PC-9 (cell line): ENCODE data around the gene SLC12A4. TPM values are rescaled to one million over a fixed set of nuclear protein-coding genes. Genes with fewer than 3 reads are reported as not detected.

ENCODE experiments used
- BruUV-seq: library from RNA; stranded (reverse); fragments of 400-500 nt; replicated peaks from 2 replicates; lab custom pipeline; 2021; lab: Mats Ljungman, UMichigan
- CTCF ChIA-PET: fragments of 300-600 bp; sonication (Branson Sonifier 250); formaldehyde crosslinking; loops from one replicate; lab custom pipeline; 2022; ENCODE audit warnings: antibody characterized with exemption; lab: Charles Lee
- POLR2A ChIA-PET: fragments of 300-600 bp; sonication (Branson Sonifier 250); formaldehyde crosslinking; loops from one replicate; lab custom pipeline; 2022; ENCODE audit warnings: antibody characterized with exemption; ENCODE audit not compliant: unreplicated experiment; lab: Charles Lee
- DNase-seq, 2 experiments: peaks; one replicate each; pipeline versions ENCODE4 v3.0.0 to v3.0.0-alpha.2; 2015 to 2022; ENCODE audit warnings: mixed read lengths in 1 of 2
- H2AFZ ChIP-seq: fragments of 200-600 bp; sonication (generic); 2 replicates; pipeline ENCODE4 v1.8.1; 2017; ENCODE audit warnings: antibody characterized with exemption
- H3F3A ChIP-seq: fragments of 200-600 bp; sonication (generic); 2 replicates; pipeline ENCODE4 v1.8.1; 2017; ENCODE audit warnings: antibody characterized with exemption, mild to moderate bottlenecking, low read depth; ENCODE audit not compliant: insufficient read depth
- H3K27ac ChIP-seq: fragments of 200-600 bp; sonication (generic); 2 replicates; pipeline ENCODE4 v1.6.1; 2016; ENCODE audit warnings: mixed run types
- H3K27me3 ChIP-seq: fragments of 200-600 bp; sonication (generic); 2 replicates; pipeline ENCODE4 v1.6.1; 2016; ENCODE audit warnings: low read depth, mixed run types; ENCODE audit not compliant: insufficient read depth
- H3K36me3 ChIP-seq: fragments of 200-600 bp; sonication (generic); 2 replicates; pipeline ENCODE4 v1.6.1; 2016; ENCODE audit warnings: low read depth, mixed run types
- H3K4me1 ChIP-seq: fragments of 200-600 bp; sonication (generic); replicated peaks from 2 replicates; pipeline ENCODE4 v1.6.1; 2016; ENCODE audit warnings: mixed run types; ENCODE audit not compliant: insufficient read depth
- H3K4me2 ChIP-seq: fragments of 200-600 bp; sonication (generic); 2 replicates; pipeline ENCODE4 v1.6.1; 2017; ENCODE audit warnings: mixed run types
- H3K4me3 ChIP-seq: fragments of 200-600 bp; sonication (generic); 2 replicates; pipeline ENCODE4 v1.6.1; 2016; ENCODE audit warnings: mixed run types
- H3K79me2 ChIP-seq: fragments of 200-600 bp; sonication (generic); 2 replicates; pipeline ENCODE4 v1.6.1; 2017; ENCODE audit warnings: low read depth, mixed run types
- H3K9me2 ChIP-seq: fragments of 200-600 bp; sonication (generic); 2 replicates; pipeline ENCODE4 v1.8.1; 2017; ENCODE audit warnings: mild to moderate bottlenecking; ENCODE audit not compliant: insufficient read depth
- H3K9me3 ChIP-seq: fragments of 200-600 bp; sonication (generic); 2 replicates; pipeline ENCODE4 v1.8.1; 2016; ENCODE audit warnings: low read depth; ENCODE audit not compliant: insufficient read depth
- H4K20me1 ChIP-seq: fragments of 200-600 bp; sonication (generic); 2 replicates; pipeline ENCODE4 v1.8.1; 2017; ENCODE audit not compliant: insufficient read depth
- EZH2 ChIP-seq: fragments of 200-600 bp; sonication (generic); IDR thresholded peaks from 2 replicates; pipeline ENCODE4 v1.8.0; 2017; ENCODE audit warnings: antibody characterized with exemption, low read depth
- intact Hi-C: fragments of 100-400 bp; cut with micrococcal nuclease; formaldehyde crosslinking; loops from one replicate; pipeline ENCODE4 v1.10.0; 2022; ENCODE audit not compliant: unreplicated experiment
- total RNA-seq: library from RNA; stranded (reverse); gene quantifications from 2 replicates; pipeline ENCODE4 v1.2.3, GENCODE V29; 2021
- TF ChIP-seq, protein P1 (sequence below): fragments of 200-600 bp; sonication (generic); conservative IDR thresholded peaks from 2 replicates; pipeline ENCODE4 v1.6.1; 2017; ENCODE audit warnings: mixed run types, antibody characterized with exemption, mild to moderate bottlenecking, moderate library complexity

SLC12A4 gene
- total RNA-seq, 1 experiment from 2014 or later = 27.0 TPM

DNA sequence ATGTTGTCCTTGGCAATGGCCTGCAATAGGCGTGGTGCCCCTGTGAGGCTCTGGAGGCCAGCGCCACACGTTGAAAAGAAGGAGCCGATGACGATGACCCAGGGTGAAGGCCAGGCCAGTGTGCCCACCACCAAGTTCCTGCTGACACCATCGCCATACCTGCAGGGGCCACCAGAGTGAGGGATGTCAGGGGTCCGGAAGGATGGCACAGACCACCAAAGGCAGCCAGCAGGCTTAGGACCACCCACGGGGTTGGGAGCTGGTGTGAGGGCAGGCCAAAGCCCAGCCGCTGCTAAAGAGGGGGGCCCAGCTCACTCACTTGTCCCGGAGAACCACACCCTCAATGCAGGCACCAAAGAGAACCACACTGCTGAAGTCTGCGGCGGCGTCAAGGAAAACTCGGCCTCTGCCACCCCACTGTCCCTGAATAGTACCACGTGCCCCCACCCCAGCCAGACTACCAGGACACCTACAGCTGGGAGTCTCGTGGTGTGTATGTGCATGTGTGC is 18.0 kb downstream of the SLC12A4 start:
- no peaks in the 10 kb centered on the region for H3F3A ChIP-seq
- H3K27me3 ChIP-seq = no peaks in the 10 kb centered on the region
- ChIA-PET POLR2A (no interaction called here), CTCF (no interaction called here)
- H3K4me1 ChIP-seq = no peaks in the 10 kb centered on the region
- no peaks in the 10 kb centered on the region for H3K9me3 ChIP-seq
- no peak for TF ChIP-seq EZH2
- TF ChIP-seq, protein P1, sequence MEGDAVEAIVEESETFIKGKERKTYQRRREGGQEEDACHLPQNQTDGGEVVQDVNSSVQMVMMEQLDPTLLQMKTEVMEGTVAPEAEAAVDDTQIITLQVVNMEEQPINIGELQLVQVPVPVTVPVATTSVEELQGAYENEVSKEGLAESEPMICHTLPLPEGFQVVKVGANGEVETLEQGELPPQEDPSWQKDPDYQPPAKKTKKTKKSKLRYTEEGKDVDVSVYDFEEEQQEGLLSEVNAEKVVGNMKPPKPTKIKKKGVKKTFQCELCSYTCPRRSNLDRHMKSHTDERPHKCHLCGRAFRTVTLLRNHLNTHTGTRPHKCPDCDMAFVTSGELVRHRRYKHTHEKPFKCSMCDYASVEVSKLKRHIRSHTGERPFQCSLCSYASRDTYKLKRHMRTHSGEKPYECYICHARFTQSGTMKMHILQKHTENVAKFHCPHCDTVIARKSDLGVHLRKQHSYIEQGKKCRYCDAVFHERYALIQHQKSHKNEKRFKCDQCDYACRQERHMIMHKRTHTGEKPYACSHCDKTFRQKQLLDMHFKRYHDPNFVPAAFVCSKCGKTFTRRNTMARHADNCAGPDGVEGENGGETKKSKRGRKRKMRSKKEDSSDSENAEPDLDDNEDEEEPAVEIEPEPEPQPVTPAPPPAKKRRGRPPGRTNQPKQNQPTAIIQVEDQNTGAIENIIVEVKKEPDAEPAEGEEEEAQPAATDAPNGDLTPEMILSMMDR = no peak
- no peak overlapping the region for H2AFZ ChIP-seq
- no peaks in the 10 kb centered on the region for H3K9me2 ChIP-seq
- no peaks in the 10 kb centered on the region; the same call in 1 of the 2 replicates for H4K20me1 ChIP-seq
- no peak for DNase-seq
- H3K4me2 ChIP-seq = no peak overlapping the region
- no peaks in the 10 kb centered on the region for H3K79me2 ChIP-seq
- H3K27ac ChIP-seq = no peak overlapping the region
- intact Hi-C loops = no loop called here
- no peak overlapping the region for H3K4me3 ChIP-seq
- no peaks in the 10 kb centered on the region for H3K36me3 ChIP-seq
- no TSS peak for BruUV-seq

DNA sequence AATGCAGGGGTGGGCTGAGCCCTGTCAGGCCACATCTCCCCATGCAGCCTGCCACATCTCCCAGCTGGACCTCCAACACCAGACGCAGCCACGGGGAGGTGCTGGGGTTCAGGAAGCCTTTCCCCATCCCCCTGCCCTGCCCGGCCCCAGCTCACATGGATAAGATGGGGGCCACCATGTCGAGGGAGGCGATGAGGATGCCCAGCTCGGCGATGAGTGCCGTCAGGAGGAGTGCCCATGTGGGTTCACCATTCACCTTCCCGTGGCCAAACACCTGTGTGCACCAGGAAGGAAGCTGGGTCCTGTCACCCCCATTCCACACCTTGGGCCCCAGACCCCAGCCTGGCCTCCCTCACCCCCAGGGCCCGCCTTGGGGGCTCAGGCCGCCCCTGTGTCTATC is 18.8 kb downstream of the SLC12A4 start:
- H3K9me3 ChIP-seq = no peaks in the 10 kb centered on the region
- H4K20me1 ChIP-seq = no peaks in the 10 kb centered on the region; the same call in 1 of the 2 replicates
- H3K4me3 ChIP-seq = no peak overlapping the region
- no peak overlapping the region for H3K27ac ChIP-seq
- H3K9me2 ChIP-seq = no peaks in the 10 kb centered on the region
- H3K27me3 ChIP-seq = no peaks in the 10 kb centered on the region
- intact Hi-C loops = loop anchor here (10.0 kb wide), 1 partner anchor 95 kb away; no protein-coding TSS in a partner anchor
- ChIA-PET POLR2A (no interaction called here), CTCF (no interaction called here)
- no peaks in the 10 kb centered on the region for H3F3A ChIP-seq
- no peaks in the 10 kb centered on the region for H3K79me2 ChIP-seq
- DNase-seq = no peak
- TF ChIP-seq, protein P1 = no peak
- no peak for TF ChIP-seq EZH2
- no peak overlapping the region for H2AFZ ChIP-seq
- H3K36me3 ChIP-seq = no peaks in the 10 kb centered on the region
- no TSS peak for BruUV-seq
- H3K4me1 ChIP-seq = no peaks in the 10 kb centered on the region
- H3K4me2 ChIP-seq = no peak overlapping the region

DNA sequence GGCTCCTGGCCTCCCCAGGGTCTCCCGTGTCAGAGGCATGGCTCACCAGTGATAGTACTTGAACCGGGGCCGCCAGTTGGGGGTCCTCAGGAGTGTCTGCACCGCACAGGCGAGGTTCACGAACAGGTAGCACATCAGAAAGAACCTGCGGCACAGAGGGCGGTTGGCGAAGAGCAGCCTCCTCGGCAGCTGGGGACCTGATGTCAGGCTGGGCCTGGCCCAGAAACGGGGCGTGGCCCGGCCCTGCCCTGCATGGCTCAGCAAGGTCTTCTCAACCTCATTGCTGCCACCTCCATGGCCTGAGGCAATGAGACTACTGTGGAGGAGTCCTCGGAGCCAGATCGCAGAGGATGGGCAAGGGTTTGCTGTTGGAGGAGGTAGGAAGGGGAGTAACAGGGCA is 20.4 kb downstream of the SLC12A4 start:
- POLR2A ChIA-PET = no interaction called here
- H4K20me1 ChIP-seq = no peaks in the 10 kb centered on the region; the same call in none of the 2 replicates
- CTCF ChIA-PET = no interaction called here

More for the DNA sequence above, 20.4 kb downstream of the SLC12A4 start:
- H3K9me3 ChIP-seq = no peaks in the 10 kb centered on the region
- no peaks in the 10 kb centered on the region for H3K9me2 ChIP-seq
- H3K4me3 ChIP-seq = no peak overlapping the region
- H3K4me1 ChIP-seq = no peaks in the 10 kb centered on the region
- no peaks in the 10 kb centered on the region for H3F3A ChIP-seq
- BruUV-seq = no TSS peak
- intact Hi-C loops = loop anchor here (10.0 kb wide), 1 partner anchor 97 kb away; no protein-coding TSS in a partner anchor
- no peak for TF ChIP-seq EZH2
- TF ChIP-seq, protein P1 = no peak
- H3K4me2 ChIP-seq = no peak overlapping the region
- H3K27ac ChIP-seq = no peak overlapping the region
- no peaks in the 10 kb centered on the region for H3K79me2 ChIP-seq
- no peaks in the 10 kb centered on the region for H3K27me3 ChIP-seq
- DNase-seq = no peak
- H2AFZ ChIP-seq = no peak overlapping the region
- no peaks in the 10 kb centered on the region for H3K36me3 ChIP-seq
